ENCODE results near the gene DDX39B.
"Not testable (repeated sequence)": the region's sequence is repeated elsewhere in the genome, so short reads cannot be mapped to it uniquely, and the experiment has no call there.

Gene DDX39B

DNA sequence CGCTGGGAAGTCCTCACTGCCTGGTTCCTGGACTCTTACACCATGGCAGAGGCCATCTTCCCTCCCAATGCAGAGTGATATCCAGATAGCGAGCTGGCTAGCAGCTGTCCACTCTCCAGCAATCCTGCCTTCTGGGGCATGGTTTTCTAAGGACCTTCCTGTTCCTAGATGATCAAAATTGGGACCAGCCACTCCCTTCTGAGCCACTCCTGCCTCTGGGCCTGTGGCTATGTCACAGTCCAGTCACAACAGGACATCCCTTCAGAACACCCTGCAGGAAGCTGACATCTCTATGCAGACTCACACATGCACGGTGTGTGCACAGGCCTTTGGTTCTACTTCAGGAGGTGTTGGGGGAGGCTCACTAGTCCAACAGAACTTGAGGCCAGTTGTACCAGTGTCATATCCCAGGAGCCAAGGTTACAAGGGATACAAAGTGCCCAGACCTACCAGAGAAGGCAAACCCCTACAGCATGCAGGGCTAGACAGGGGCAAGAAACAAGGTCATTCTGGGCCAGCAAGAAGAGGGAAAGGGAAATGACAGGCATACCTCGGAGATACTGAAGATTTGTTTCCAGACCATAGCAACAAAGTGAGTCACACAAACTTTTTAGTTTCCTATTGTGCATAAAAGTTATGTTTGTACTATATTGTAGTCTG is 15.7 kb downstream of the DDX39B start:
- no peak overlapping the region for H3K4me3 ChIP-seq (ENCODE audit: low read length)
- TF ChIP-seq, protein P1, sequence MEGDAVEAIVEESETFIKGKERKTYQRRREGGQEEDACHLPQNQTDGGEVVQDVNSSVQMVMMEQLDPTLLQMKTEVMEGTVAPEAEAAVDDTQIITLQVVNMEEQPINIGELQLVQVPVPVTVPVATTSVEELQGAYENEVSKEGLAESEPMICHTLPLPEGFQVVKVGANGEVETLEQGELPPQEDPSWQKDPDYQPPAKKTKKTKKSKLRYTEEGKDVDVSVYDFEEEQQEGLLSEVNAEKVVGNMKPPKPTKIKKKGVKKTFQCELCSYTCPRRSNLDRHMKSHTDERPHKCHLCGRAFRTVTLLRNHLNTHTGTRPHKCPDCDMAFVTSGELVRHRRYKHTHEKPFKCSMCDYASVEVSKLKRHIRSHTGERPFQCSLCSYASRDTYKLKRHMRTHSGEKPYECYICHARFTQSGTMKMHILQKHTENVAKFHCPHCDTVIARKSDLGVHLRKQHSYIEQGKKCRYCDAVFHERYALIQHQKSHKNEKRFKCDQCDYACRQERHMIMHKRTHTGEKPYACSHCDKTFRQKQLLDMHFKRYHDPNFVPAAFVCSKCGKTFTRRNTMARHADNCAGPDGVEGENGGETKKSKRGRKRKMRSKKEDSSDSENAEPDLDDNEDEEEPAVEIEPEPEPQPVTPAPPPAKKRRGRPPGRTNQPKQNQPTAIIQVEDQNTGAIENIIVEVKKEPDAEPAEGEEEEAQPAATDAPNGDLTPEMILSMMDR (conservative IDR thresholded peaks at IDR 0.05; ENCODE audit: low read depth, low read length), result no peak
- no peak for DNase-seq (ENCODE audit: low read depth)

DNA sequence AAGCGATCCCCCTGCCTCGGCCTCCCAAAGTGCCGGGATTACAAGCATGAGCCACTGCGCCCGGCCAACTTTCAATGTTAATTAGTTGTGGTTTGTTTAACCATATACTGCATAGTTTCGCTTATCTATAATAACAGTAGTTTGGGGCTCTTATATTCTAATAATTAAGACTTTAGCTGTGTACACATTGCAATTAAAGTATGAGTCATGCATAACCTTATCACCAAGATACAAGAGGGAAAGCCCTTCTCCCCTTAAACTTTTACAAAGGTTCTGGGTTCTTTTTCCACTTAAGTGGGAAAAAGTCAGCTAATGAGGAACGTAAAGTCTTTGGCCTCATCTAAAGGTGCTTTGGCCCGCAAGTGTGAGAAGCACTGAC is 16.3 kb downstream of the DDX39B start:
- DNase-seq (ENCODE audit: low read depth), result no peak
- TF ChIP-seq, protein P1 (conservative IDR thresholded peaks at IDR 0.05; ENCODE audit: low read depth, low read length), result no peak
- H3K4me3 ChIP-seq (ENCODE audit: low read length), result no peak overlapping the region

DNA sequence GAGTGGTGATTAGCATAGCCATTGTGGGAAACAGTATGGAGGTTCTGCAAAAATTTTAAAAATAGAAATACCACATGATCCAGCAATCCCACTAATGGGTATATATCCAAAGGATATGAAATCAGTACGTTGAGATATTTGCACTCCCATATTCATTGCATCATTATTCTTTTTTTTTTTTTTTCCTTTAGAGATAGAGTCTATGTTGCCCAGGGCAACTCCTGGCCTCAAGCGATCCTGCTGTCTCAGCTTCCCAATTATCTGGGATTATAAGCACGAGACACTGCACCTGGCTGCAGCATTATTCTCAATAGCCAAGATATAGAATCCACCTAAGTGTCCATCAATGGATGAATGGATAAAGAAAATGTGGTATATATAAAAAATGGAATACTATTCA is 20.0 kb downstream of the DDX39B start:
- DNase-seq (ENCODE audit: low read depth), result no peak
- TF ChIP-seq, protein P1 (conservative IDR thresholded peaks at IDR 0.05; ENCODE audit: low read depth, low read length), result no peak
- no peak overlapping the region for H3K4me3 ChIP-seq (ENCODE audit: low read length)

DNA sequence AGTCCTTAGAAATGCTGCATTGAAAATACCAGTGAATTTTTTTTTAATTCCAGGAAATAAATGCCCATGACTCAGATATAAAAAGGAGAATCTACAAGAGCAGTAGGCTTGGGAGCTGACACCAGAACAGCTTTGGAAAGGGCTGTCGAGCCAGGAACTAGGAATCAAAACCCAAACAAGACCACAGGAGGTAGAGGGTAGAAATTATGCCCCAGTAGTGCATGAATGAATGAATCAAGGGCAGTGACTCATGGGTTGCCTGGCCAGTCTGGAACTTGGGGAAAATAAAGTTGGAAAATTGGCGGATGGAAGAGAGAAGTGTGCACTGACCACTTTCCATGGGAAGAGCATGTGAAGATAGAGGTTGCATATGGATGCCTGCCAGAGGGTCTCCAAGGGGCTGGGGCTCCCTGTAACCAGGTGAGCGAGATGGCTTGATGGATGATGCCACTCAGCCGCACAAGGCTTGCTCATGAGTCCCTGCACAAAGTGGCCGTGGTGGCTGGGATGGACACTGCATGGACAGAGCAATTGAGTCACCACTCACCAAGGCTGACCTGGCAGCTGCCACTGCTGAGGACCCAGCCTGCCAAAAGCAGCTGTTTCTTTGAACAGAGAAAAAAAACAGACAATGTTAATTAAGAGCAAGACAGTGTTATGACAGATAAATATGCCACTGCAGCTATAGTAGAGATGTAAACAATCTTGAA is 28.2 kb downstream of the DDX39B start:
- TF ChIP-seq, protein P1 (conservative IDR thresholded peaks at IDR 0.05; ENCODE audit: low read depth, low read length), result no peak
- H3K4me3 ChIP-seq (ENCODE audit: low read length), result no peak overlapping the region
- no peak for DNase-seq (ENCODE audit: low read depth)

DNA sequence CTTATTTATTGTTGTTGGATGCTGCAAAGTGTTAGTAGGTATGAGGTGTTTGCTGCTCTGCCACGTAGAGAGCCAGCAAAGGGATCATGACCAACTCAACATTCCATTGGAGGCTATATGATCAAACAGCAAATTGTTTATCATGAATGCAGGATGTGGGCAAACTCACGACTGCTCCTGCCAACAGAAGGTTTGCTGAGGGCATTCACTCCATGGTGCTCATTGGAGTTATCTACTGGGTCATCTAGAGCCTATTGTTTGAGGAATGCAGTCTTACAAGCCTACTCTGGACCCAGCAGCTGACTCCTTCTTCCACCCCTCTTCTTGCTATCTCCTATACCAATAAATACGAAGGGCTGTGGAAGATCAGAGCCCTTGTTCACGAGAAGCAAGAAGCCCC is 31.8 kb downstream of the DDX39B start:
- DNase-seq (ENCODE audit: low read depth), result no peak
- TF ChIP-seq, protein P1 (conservative IDR thresholded peaks at IDR 0.05; ENCODE audit: low read depth, low read length), result no peak
- H3K4me3 ChIP-seq (ENCODE audit: low read length), result no peak overlapping the region

DNA sequence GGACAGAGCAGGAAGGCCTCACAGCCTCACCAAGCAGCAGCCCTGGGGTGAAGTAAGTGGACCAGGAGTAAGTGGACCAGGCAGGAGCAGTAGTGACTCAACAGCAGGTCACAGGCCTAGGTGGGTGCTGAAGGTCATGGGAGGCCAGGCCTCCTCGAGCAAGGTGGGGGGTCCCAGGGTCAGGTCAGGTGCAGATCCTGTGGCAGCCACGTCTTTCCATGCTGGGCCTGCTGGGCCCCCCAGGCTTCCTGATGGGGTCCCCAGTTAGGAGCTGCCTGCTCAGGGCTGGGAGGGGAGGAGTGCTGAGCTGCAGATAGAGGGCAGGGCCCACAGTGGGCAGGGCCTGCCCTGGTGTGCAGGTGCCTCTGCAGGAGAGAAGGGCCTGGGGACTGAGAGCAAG is 32.8 kb downstream of the DDX39B start:
- not testable (repeated sequence) for H3K4me3 ChIP-seq (ENCODE audit: low read length)

DNA sequence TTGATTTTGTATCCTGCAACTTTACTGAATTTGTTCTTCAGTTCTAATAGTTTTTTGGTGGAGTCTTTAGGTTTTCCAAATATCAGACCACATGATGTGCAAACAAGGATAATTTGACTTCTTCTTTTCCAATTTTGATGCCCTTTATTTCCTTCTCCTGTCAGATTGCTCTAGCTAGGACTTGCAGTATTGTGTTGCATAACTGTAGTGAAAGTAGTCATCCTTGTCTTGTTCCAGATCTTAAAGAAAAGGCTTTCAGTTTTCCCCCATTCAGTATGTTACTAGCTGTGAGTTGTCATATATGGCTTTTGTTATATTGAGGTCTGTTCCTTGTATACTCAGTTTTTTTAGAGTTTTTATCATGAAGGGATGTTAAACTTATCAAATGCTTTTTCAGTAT is 39.2 kb downstream of the DDX39B start:
- DNase-seq (ENCODE audit: low read depth), result no peak
- H3K4me3 ChIP-seq (ENCODE audit: low read length), result no peak overlapping the region
- TF ChIP-seq, protein P1 (conservative IDR thresholded peaks at IDR 0.05; ENCODE audit: low read depth, low read length), result no peak

More for the DNA sequence above, 32.8 kb downstream of the DDX39B start:
- not testable (repeated sequence) for DNase-seq (ENCODE audit: low read depth)

DNA sequence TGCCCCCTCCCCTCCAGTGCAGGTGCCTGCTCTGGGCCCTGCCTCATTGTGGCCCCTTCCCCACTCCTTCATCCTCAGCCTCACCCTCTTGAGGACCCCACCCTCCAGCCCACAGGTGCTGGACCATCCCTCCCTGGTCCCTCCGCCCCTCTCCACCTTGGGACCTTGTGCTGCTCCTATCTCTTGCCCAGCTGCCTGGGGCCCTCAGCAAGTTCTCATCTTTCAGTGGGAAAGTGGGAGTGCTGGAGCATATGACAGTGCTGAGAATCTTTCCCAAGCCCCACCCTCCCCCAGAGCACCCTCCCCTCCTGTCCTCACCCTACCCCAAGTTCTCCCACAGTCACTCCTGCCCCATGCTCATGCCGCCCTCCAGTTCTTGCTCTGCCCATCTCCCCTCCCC is 42.2 kb downstream of the DDX39B start:
- DNase-seq (ENCODE audit: low read depth); H3K4me3 ChIP-seq (ENCODE audit: low read length): not testable (repeated sequence)
